ENCODE results near the gene OR1F1.

Gene OR1F1

GRCh38 chr16:3155972-3156371 is 32.0 kb upstream of the OR1F1 start:
- no peak overlapping the region for H3K4me3 ChIP-seq (ENCODE audit: low read length)
- H3K27ac ChIP-seq (ENCODE audit: low read depth, low read length): no peak overlapping the region
- no peaks in the 10 kb centered on the region for H4K20me1 ChIP-seq (ENCODE audit: control insufficient read depth, insufficient read depth, low read depth, low read length)
- H3K79me2 ChIP-seq (ENCODE audit: control insufficient read depth, low read length): no peaks in the 10 kb centered on the region
- H3K4me1 ChIP-seq (ENCODE audit: control insufficient read depth, low read length): peaks cover 41% of the 10 kb centered on the region
- no peaks in the 10 kb centered on the region for H3K36me3 ChIP-seq (ENCODE audit: control insufficient read depth, low read length)
- TF ChIP-seq CTCF (IDR thresholded peaks at IDR 0.05; ENCODE audit: low read depth, low read length, poor library complexity, severe bottlenecking): no peak
- TF ChIP-seq EZH2phosphoT487 (IDR thresholded peaks at IDR 0.05; ENCODE audit: borderline replicate concordance, low read length): no peak
- H3K27me3 ChIP-seq (ENCODE audit: control insufficient read depth, low read length): peaks cover 39% of the 10 kb centered on the region
- H3K4me2 ChIP-seq (ENCODE audit: low read length): no peak overlapping the region
- peaks cover 33% of the 10 kb centered on the region for H3F3A ChIP-seq (ENCODE audit: control insufficient read depth, insufficient read depth)
- H3K9me2 ChIP-seq (replicated peaks; ENCODE audit: control insufficient read depth, low read length): no peaks in the 10 kb centered on the region
- H3K9me3 ChIP-seq (ENCODE audit: control insufficient read depth, insufficient read depth, low read length): no peaks in the 10 kb centered on the region

- Histone ChIP-seq H3K9me2 (replicated peaks; ENCODE audit: control insufficient read depth, low read length) (no peaks in the 10 kb centered on the region), H3K36me3 (ENCODE audit: control insufficient read depth, low read length) (no peaks in the 10 kb centered on the region), H3K79me2 (ENCODE audit: control insufficient read depth, low read length) (no peaks in the 10 kb centered on the region), H3F3A (ENCODE audit: control insufficient read depth, insufficient read depth) (peaks cover 25% of the 10 kb centered on the region), H4K20me1 (ENCODE audit: control insufficient read depth, insufficient read depth, low read depth, low read length) (no peaks in the 10 kb centered on the region), H3K4me3 (ENCODE audit: low read length) (peak overlapping the region; percentile 91), H3K27ac (ENCODE audit: low read depth, low read length) (no peak overlapping the region), H3K27me3 (ENCODE audit: control insufficient read depth, low read length) (peaks cover 32% of the 10 kb centered on the region), H3K9me3 (ENCODE audit: control insufficient read depth, insufficient read depth, low read length) (no peaks in the 10 kb centered on the region), H3K4me2 (ENCODE audit: low read length) (peak overlapping the region; percentile 92), H3K4me1 (ENCODE audit: control insufficient read depth, low read length) (peaks cover 33% of the 10 kb centered on the region)
- TF ChIP-seq CTCF (IDR thresholded peaks at IDR 0.05; ENCODE audit: low read depth, low read length, poor library complexity, severe bottlenecking): no peak
- TF ChIP-seq EZH2phosphoT487 (IDR thresholded peaks at IDR 0.05; ENCODE audit: borderline replicate concordance, low read length): no peak; the same call in 1 of the 2 replicates
Observed at GRCh38 chr16:3157229-3158025, 30.6 kb upstream of the OR1F1 start.

GRCh38 chr16:3158026-3158509 is 29.9 kb upstream of the OR1F1 start:
- H3K36me3 ChIP-seq (ENCODE audit: control insufficient read depth, low read length): no peaks in the 10 kb centered on the region
- TF ChIP-seq CTCF (IDR thresholded peaks at IDR 0.05; ENCODE audit: low read depth, low read length, poor library complexity, severe bottlenecking): no peak
- no peak for TF ChIP-seq EZH2phosphoT487 (IDR thresholded peaks at IDR 0.05; ENCODE audit: borderline replicate concordance, low read length)
- H3K27ac ChIP-seq (ENCODE audit: low read depth, low read length): no peak overlapping the region
- peaks cover 30% of the 10 kb centered on the region for H3K4me1 ChIP-seq (ENCODE audit: control insufficient read depth, low read length)
- H3K4me2 ChIP-seq (ENCODE audit: low read length): peak overlapping the region; percentile 92
- H3K27me3 ChIP-seq (ENCODE audit: control insufficient read depth, low read length): peaks cover 29% of the 10 kb centered on the region
- H4K20me1 ChIP-seq (ENCODE audit: control insufficient read depth, insufficient read depth, low read depth, low read length): no peaks in the 10 kb centered on the region
- H3K9me2 ChIP-seq (replicated peaks; ENCODE audit: control insufficient read depth, low read length): no peaks in the 10 kb centered on the region
- peak overlapping the region; percentile 91 for H3K4me3 ChIP-seq (ENCODE audit: low read length)
- H3K9me3 ChIP-seq (ENCODE audit: control insufficient read depth, insufficient read depth, low read length): no peaks in the 10 kb centered on the region
- peaks cover 19% of the 10 kb centered on the region for H3F3A ChIP-seq (ENCODE audit: control insufficient read depth, insufficient read depth)
- H3K79me2 ChIP-seq (ENCODE audit: control insufficient read depth, low read length): no peaks in the 10 kb centered on the region

Measured in DOHH2 (cell line).